Neuronal stem cell (in vitro differentiated cells): ENCODE results near the gene CD4.

ENCODE experiments used
- DNase-seq: peaks from one replicate; pipeline ENCODE4 v3.0.0-alpha.2; 2013; ENCODE audit warnings: low spot score
- H2AFZ ChIP-seq: one replicate; pipeline ENCODE4 v1.6.1; 2013; ENCODE audit warnings: mild to moderate bottlenecking, low read length, inconsistent platforms
- H2AK5ac ChIP-seq: 2 replicates; pipeline ENCODE4 v1.6.1; 2013; ENCODE audit warnings: low read depth, mild to moderate bottlenecking, inconsistent platforms, low read length, moderate library complexity, mixed read lengths
- H2BK120ac ChIP-seq: 2 replicates; pipeline ENCODE4 v1.6.1; 2013; ENCODE audit warnings: low read depth, mild to moderate bottlenecking, inconsistent platforms, low read length, moderate library complexity, mixed read lengths
- H2BK12ac ChIP-seq: one replicate; pipeline ENCODE4 v1.6.1; 2013; ENCODE audit warnings: low read length, inconsistent platforms
- H2BK15ac ChIP-seq: 2 replicates; pipeline ENCODE4 v1.6.1; 2013; ENCODE audit warnings: mild to moderate bottlenecking, low read length, inconsistent platforms, mixed read lengths
- H2BK5ac ChIP-seq: one replicate; pipeline ENCODE4 v1.6.1; 2013; ENCODE audit warnings: inconsistent platforms, mild to moderate bottlenecking, low read length, moderate library complexity
- H3K14ac ChIP-seq: one replicate; pipeline ENCODE4 v1.6.1; 2013; ENCODE audit warnings: low read length, inconsistent platforms
- H3K18ac ChIP-seq: 2 replicates; pipeline ENCODE4 v1.6.1; 2013; ENCODE audit warnings: low read length, inconsistent platforms
- H3K23ac ChIP-seq: 2 replicates; pipeline ENCODE4 v1.6.1; 2013; ENCODE audit warnings: low read depth, mild to moderate bottlenecking, mixed read lengths, low read length, inconsistent platforms; ENCODE audit not compliant: poor library complexity
- H3K27ac ChIP-seq: replicated peaks from 3 replicates; pipeline ENCODE4 v1.5.1; 2013; ENCODE audit warnings: low read length, inconsistent platforms
- H3K27me3 ChIP-seq, 3 experiments: 2 replicates each; pipeline ENCODE4 v1.6.1; 2013; ENCODE audit warnings: low read length in 3 of 3, mild to moderate bottlenecking in 2 of 3, inconsistent platforms in 1 of 3, low read depth in 1 of 3, mixed read lengths in 1 of 3, moderate library complexity in 1 of 3; ENCODE audit not compliant: control insufficient read depth in 3 of 3, insufficient read depth in 3 of 3
- H3K36me3 ChIP-seq, 2 donors: replicated peaks in 1 of 2; 2 replicates each; pipeline ENCODE4 v1.6.1; 2013; ENCODE audit warnings: low read length in 2 of 2; ENCODE audit not compliant: control insufficient read depth in 2 of 2, insufficient read depth in 2 of 2
- H3K4ac ChIP-seq: 2 replicates; pipeline ENCODE4 v1.6.1; 2013; ENCODE audit warnings: inconsistent platforms, mild to moderate bottlenecking, low read length, moderate library complexity
- H3K4me1 ChIP-seq, 2 donors: 1 replicate in 1 of 2; 2 replicates in 1 of 2; pipeline ENCODE4 v1.6.1; 2013; ENCODE audit warnings: low read length in 2 of 2, low read depth in 1 of 2; ENCODE audit not compliant: control insufficient read depth in 2 of 2, insufficient read depth in 1 of 2
- H3K4me2 ChIP-seq: one replicate; pipeline ENCODE4 v1.6.1; 2013; ENCODE audit warnings: mild to moderate bottlenecking, low read length, inconsistent platforms; ENCODE audit not compliant: insufficient read depth, poor library complexity, severe bottlenecking
- H3K4me3 ChIP-seq, 2 donors: 2 replicates each; pipeline ENCODE4 v1.5.1; 2013; ENCODE audit warnings: low read length in 2 of 2, mild to moderate bottlenecking in 2 of 2, inconsistent platforms in 1 of 2, moderate library complexity in 1 of 2
- H3K79me1 ChIP-seq: one replicate; pipeline ENCODE4 v1.6.1; 2013; ENCODE audit warnings: low read depth, mild to moderate bottlenecking, inconsistent platforms, low read length, moderate library complexity
- H3K9ac ChIP-seq: one replicate; pipeline ENCODE4 v1.6.1; 2013; ENCODE audit warnings: mild to moderate bottlenecking, low read depth, low read length, inconsistent platforms; ENCODE audit not compliant: poor library complexity
- H3K9me3 ChIP-seq, 2 donors: replicated peaks in 1 of 2; 2 replicates each; pipeline versions ENCODE3 to v1.6.1; 2013; ENCODE audit warnings: low read length in 2 of 2, mild to moderate bottlenecking in 2 of 2, inconsistent platforms in 1 of 2, low read depth in 1 of 2, mixed read lengths in 1 of 2, moderate library complexity in 1 of 2; ENCODE audit not compliant: control insufficient read depth in 2 of 2, insufficient read depth in 1 of 2
- H4K8ac ChIP-seq: one replicate; pipeline ENCODE4 v1.6.1; 2013; ENCODE audit warnings: low read depth, mild to moderate bottlenecking, inconsistent platforms, low read length, moderate library complexity
- H4K91ac ChIP-seq: one replicate; pipeline ENCODE4 v1.6.1; 2013; ENCODE audit warnings: low read length, low read depth, mild to moderate bottlenecking, inconsistent platforms; ENCODE audit not compliant: poor library complexity
- WGBS, 2 donors: extraction: QIAGEN DNeasy Blood & Tissue Kit; methylation state at CpG; one replicate each; pipeline ENCODE4 v1.1.7; 2013; ENCODE audit warnings: missing lambda C conversion rate in 2 of 2, mixed read lengths in 1 of 2; ENCODE audit not compliant: insufficient read length in 2 of 2, insufficient replicate concordance in 1 of 2; ENCODE audit errors: extremely low coverage in 2 of 2; 5-methylcytosine and 5-hydroxymethylcytosine counted together

The CD4 gene

DNA sequence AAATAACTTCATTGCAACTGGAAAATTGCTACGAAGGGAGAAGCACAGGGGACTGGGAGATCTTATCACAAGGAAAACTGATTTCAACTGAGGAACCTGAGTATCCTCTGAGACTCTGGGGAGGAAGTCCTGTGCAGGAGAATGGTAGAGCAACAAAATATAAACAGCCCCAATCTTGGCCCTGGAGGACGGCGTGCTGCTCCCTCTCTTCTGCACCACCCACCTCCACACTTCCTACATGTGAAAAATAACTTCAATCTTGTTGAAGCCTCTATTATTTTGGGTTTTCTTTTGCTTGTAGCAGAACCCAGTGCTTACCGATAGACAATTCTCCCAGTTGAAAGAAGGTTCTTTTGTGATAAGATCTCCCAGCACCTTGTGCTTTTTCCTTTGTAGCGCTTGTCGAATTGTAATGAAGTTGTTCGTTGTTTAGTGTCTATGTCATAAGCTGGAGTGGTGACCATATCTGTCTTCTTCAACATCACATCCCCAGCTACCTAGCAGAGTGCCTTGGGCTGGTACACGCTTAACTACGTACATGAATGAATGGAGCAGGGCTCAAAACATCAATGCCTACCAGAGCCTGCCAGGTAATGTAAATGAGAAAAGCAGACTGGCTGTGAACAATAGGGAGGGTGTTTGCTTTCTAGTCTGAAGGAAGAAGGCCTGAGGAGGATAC is 2.8 kb upstream of the CD4 start:
- peak overlapping the region; percentile 55 for H2AFZ ChIP-seq

DNA sequence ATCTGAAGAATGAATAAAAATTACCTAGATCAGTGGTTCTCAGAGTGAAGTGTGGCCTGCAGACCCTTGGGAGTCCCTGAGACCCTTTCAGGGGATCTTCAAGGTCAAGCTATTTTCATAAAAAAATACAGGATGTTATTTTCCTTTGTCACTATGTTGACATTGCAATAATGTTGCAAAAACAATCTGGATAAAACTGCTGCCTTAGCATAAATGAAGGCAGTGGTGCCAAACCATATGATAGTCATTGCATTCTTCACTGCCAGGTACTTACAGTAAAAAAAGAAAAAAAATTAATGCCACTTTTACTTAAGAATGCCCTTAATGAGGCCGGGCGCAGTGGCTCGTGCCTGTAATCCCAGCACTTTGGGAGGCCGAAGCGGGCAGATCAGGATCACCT is 2.0 kb upstream of the CD4 start:
- peak overlapping the region; percentile 55 for H2AFZ ChIP-seq
- H2BK120ac ChIP-seq: no peak overlapping the region
- no peak overlapping the region for H2BK5ac ChIP-seq
- H3K27me3 ChIP-seq: no peaks in the 10 kb centered on the region
- no peak overlapping the region for H2BK12ac ChIP-seq
- DNase-seq: no peak
- no peaks in the 10 kb centered on the region for H3K9me3 ChIP-seq
- H3K4me3 ChIP-seq: no peak overlapping the region
- H3K23ac ChIP-seq: no peak overlapping the region
- no peak overlapping the region for H3K4me2 ChIP-seq
- no peak overlapping the region for H3K9ac ChIP-seq
- no peak overlapping the region for H3K18ac ChIP-seq
- no peak overlapping the region for H4K8ac ChIP-seq
- H4K91ac ChIP-seq: no peak overlapping the region
- H3K36me3 ChIP-seq: no peaks in the 10 kb centered on the region
- H2AK5ac ChIP-seq: no peak overlapping the region
- H2BK15ac ChIP-seq: no peak overlapping the region
- peaks cover 14 to 21% of the 10 kb centered on the region in 2 donors for H3K4me1 ChIP-seq
- no peak overlapping the region for H3K27ac ChIP-seq
- no peak overlapping the region for H3K14ac ChIP-seq
- H3K79me1 ChIP-seq: no peaks in the 10 kb centered on the region
- WGBS, 2 donors: no CpG with 5 or more reads among the region's 5 CpGs
- no peak overlapping the region for H3K4ac ChIP-seq

More for the DNA sequence above, 2.8 kb upstream of the CD4 start:
- H3K14ac ChIP-seq: no peak overlapping the region
- H3K4ac ChIP-seq: no peak overlapping the region
- no peak overlapping the region for H3K4me3 ChIP-seq
- no CpG with 5 or more reads among the region's 9 CpGs for WGBS, 2 donors
- H3K27ac ChIP-seq: no peak overlapping the region
- no peaks in the 10 kb centered on the region for H3K9me3 ChIP-seq
- no peak overlapping the region for H3K23ac ChIP-seq
- H4K91ac ChIP-seq: no peak overlapping the region
- no peak overlapping the region for H2BK12ac ChIP-seq
- H2BK120ac ChIP-seq: no peak overlapping the region
- no peak overlapping the region for H2BK15ac ChIP-seq
- no peak overlapping the region for H2AK5ac ChIP-seq
- no peaks in the 10 kb centered on the region for H3K79me1 ChIP-seq
- H3K18ac ChIP-seq: no peak overlapping the region
- no peak overlapping the region for H3K9ac ChIP-seq
- H2BK5ac ChIP-seq: no peak overlapping the region
- H3K27me3 ChIP-seq: no peaks in the 10 kb centered on the region
- H4K8ac ChIP-seq: no peak overlapping the region
- H3K4me1 ChIP-seq: peaks cover 9 to 18% of the 10 kb centered on the region in 2 donors
- no peaks in the 10 kb centered on the region for H3K36me3 ChIP-seq
- H3K4me2 ChIP-seq: peak overlapping the region; percentile 19
- no peak for DNase-seq

GRCh38 chr12:6790496-6791150 is 1.3 kb downstream of the CD4 start:
- Histone ChIP-seq H3K18ac (no peak overlapping the region), H3K27me3 (no peaks in the 10 kb centered on the region), H2AK5ac (no peak overlapping the region), H3K79me1 (no peaks in the 10 kb centered on the region), H3K36me3 (no peaks in the 10 kb centered on the region), H3K4me1 (peaks cover 21 to 30% of the 10 kb centered on the region in 2 donors), H3K23ac (no peak overlapping the region), H2AFZ (peak overlapping the region; percentile 69), H2BK15ac (no peak overlapping the region), H3K9me3 (no peaks in the 10 kb centered on the region), H3K4me3 (no peak overlapping the region), H2BK120ac (no peak overlapping the region), H2BK5ac (no peak overlapping the region), H2BK12ac (no peak overlapping the region), H3K14ac (no peak overlapping the region), H3K27ac (no peak overlapping the region), H3K4ac (no peak overlapping the region), H3K9ac (no peak overlapping the region), H4K91ac (no peak overlapping the region), H4K8ac (no peak overlapping the region), H3K4me2 (no peak overlapping the region)
- no peak for DNase-seq
- no CpG with 5 or more reads among the region's 12 CpGs for WGBS, 2 donors

- Histone ChIP-seq H2BK15ac (peak overlapping the region; percentile 11), H3K4me2 (no peak overlapping the region), H3K14ac (no peak overlapping the region), H3K4ac (no peak overlapping the region), H3K79me1 (no peaks in the 10 kb centered on the region), H3K4me1 (peaks cover 18 to 22% of the 10 kb centered on the region in 2 donors), H4K8ac (peak overlapping the region; percentile 92), H4K91ac (no peak overlapping the region), H3K27ac (no peak overlapping the region), H3K9me3 (no peaks in the 10 kb centered on the region), H3K9ac (no peak overlapping the region), H3K23ac (peak overlapping the region; percentile 2), H3K27me3 (no peaks in the 10 kb centered on the region), H2AK5ac (peak overlapping the region; percentile 77), H3K4me3 (peak overlapping the region in 1 of 2 donors; percentile 15), H2AFZ (peak overlapping the region; percentile 89), H2BK120ac (no peak overlapping the region), H2BK12ac (peak overlapping the region; percentile 89), H3K18ac (peak overlapping the region; percentile 88), H2BK5ac (peak overlapping the region; percentile 31), H3K36me3 (no peaks in the 10 kb centered on the region)
- DNase-seq: no peak
- whole genome bisulfite sequencing, 2 donors: no CpG with 5 or more reads among the region's 13 CpGs
These were observed 2.7 kb downstream of the CD4 start for GRCh38 chr12:6791931-6792520.
